Pulmonary artery endothelial cell (primary cell): ENCODE data around the gene METTL16. TPM values are rescaled to one million over a fixed set of nuclear protein-coding genes. Genes with fewer than 3 reads are reported as not detected.

Experiments used
- DNase-seq: peaks from one replicate; pipeline ENCODE4 v3.0.0-alpha.2; 2011; ENCODE audit warnings: low read depth, low spot score
- total RNA-seq: library from RNA; depleted of rRNA; stranded (reverse); fragments of >200 nt; gene quantifications from 2 replicates; pipeline ENCODE4 v1.2.3, GENCODE V29; 2014

The METTL16 gene
- total RNA-seq, 1 donor from 2014 or later = 12.7 TPM

DNA sequence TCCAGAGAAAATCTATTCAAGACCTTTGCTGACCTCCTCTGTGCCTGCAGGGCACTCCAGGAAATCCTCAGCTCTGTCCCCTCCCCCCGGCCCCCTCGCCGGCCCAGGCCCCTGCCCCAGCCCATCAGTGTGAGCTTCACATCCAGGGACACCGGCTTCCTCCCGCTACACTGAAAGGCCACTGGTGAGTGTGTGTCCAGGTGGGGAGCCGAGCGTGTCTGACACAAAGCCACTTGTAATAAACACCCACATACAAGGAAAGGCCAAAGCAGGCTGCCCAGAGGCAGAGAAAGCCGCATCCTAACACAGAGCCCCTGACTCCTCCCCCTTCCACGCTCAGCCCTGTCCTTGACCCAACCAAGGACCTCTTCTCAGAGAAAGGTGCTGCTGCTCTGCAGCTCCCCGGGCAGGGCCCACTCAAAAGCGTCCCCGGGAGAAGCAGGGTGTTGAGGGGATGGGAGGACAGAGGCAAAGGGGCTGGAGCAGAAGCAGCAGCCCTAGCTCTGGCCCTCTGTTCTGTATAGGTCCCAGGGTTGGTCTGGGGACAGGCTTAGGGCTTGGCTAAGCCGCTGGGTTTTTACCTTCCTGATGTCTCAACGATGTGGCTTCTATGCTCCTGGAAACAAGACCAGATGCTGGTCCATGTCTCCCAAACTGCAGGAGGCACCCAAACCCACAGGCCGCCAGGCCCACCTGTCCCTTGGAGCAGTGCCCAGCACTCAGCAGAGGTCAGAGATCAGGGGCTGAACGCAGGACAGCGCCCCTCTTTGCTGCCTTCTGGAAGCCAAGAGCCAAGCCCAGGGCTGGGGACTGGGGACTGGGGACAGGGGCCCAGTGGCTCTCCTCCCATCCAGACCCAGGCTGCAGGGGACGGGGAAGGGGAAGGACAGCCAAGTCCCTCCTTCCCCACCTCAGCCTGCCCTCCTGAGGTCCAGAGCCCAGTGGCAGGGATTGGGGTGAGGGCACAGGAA is 126.2 kb downstream of the METTL16 start:
- DNase-seq = no peak

DNA sequence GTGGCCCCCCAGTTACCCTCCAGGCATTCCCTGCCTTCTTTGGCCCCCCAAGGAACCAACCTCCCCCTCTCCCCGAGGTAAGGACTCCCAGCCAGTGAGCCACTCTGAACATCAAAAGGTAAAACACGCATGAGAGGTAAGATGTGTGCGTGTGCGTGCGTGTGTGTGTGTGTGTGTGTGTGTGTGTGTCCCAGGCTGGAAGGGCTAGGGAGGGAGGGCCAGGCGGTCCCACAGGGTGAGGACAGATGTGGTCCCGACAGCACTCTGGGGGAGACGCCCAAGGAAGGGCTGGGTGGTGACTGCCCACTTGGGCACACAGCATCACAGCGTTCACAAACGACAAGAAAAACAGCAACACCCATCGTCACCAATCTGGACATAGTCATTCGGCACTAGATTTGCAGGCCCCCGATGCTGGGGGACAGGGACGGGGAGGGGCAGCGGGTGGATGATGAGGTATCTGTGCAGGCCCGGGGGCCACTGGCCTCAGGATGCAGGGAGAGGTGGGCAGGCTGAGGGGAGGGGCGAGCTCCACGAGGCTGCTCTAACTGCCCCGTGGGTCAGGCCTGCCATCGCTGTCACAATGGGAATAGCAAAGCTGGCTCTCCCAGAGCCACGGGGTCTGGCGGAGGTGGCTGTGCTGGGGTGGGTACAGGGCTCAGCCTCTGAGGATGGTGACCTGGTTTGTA is 127.1 kb downstream of the METTL16 start:
- no peak for DNase-seq

DNA sequence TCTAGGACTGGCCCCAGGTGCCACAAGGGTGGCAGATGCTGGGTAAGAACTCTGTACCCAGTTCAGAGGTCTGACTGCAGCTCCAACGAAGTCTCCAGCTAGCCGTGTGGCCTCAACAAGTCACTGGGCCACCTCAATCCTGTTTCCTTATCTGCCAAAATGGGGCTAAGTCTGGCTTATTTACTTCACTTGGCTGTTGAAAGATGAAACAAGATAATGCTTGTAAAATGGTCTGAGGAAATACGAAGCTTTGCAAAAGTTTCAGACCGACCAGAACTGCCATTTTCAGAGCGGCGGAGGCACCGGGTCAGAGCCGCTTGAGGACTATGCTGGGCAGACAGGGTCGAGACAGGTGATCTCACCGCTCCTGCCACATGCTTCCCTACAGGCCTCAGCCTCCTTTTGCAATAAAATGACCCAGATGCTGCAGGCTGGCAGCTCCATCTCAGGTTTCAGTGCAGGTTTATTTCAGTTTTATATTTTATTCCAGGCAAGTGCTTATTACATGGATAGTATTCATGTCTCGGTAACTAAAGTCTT is 128.0 kb downstream of the METTL16 start:
- no peak for DNase-seq

DNA sequence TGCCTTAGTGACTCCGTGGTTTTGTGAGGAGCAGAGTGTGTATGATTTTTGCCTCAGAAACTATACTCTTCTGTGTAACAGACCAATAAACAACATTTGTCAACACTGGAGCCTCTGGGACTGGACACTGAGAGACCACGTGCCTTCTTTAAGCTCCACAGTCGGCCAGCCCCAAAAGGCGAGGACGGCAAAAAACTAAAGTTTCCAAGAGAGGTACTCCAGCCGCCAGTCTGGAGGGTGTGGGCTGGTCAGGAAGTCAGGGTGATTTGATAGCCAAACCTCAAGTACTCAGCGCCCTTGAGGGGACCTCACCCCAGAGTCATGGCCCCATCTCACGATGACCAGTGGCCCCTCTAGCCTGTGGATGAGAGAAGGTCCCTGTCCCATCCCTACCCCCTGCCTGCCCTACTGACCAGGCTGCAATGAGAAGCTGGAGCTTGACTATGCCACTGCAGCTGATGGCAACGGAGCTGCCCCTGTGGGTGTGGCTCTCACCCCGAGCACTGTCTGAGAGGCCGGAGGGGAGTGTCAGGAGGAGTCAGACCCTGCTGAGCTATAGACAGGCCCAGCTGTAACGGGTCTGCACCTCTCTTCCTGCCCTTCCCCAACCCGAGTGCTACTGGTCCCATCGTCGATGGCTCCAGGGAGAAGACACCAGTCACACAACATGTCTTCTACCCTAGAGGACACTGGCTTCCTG is 130.6 kb downstream of the METTL16 start:
- no peak for DNase-seq

DNA sequence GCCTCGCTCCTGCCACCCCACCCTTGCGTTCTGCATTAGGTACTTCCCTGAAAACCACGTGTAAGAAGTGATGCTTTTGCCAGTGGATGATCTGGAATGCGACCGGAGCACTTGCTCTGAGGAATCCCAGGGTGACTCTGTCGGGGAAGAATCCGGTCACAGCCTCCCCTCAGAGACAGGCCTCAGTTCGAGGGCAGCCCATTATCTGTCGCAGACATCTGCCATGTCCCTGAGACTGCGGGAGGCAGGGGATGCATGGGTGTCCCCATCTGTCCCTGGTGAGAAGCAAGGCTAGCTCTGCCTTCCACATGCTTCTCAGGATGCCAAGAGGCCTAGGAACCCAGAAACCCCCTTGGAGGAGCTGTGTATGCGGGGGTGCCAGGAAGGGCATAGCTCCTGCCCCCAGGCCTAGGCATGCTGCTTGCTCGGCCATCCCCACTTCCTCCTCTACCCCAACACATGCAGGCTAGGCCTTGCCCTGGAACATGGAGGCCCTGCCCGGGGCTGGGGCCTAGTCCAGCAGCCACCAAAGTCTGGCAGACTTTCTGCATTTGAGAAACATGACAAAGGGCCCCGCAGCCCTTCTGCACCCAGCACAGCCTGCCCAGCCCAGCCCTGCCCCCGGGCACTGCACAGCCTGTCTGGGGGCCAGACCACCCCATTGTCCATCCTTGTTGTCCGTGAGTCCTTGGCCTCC is 131.3 kb downstream of the METTL16 start:
- no peak for DNase-seq

DNA sequence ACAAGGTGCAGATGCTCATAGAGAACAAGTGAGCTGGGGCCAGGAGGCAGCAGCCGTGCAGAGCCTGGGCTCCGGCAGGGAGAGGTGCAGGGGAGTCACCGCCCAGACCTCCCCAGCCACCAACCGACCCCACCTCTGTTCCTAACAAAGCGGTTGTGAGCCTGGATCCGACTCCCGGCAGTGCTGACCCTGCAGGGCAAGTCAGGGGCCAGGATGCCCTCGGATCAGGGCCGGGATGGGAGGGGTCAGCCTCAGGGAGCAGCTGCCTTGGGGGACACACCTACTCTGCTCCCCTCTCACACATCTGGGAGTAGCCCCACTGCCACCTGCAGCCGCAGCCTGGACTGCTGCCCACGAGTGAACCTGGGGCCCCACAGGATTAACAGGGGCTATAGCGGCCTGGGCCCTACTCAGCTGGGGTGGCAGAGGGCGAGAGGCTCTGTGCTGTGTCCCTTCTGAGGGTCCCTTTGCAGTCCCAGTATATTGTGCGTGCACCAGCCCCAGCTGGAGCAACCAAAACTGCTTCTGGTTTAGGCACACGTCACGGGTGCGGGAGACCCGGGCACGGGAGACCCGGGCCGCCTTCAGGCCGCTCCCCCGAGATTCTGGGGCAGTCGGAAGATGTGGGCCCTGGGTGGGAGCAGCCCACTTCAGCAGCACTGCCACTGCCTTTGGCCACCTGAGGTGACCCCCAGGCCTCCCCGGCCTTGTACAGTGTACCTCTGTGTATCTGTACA is 132.0 kb downstream of the METTL16 start:
- DNase-seq = no peak

DNA sequence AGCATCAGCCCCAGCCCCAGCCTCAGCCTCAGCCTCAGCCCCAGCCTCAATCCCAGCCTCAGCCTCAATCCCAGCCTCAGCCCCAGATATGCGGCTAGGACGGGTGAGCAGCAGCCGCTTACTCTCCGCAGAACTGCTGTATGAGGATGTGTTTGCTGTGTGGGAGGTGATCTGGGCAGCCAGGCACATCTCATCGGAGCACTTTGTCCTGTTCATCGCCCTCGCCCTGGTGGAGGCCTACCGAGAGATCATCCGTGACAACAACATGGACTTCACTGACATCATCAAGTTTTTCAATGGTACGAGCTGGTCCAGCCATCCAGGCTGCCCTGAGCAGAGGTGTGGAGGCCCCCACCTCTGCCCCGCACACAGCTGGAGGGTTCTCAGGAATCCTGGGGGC is 132.8 kb downstream of the METTL16 start:
- no peak for DNase-seq

DNA sequence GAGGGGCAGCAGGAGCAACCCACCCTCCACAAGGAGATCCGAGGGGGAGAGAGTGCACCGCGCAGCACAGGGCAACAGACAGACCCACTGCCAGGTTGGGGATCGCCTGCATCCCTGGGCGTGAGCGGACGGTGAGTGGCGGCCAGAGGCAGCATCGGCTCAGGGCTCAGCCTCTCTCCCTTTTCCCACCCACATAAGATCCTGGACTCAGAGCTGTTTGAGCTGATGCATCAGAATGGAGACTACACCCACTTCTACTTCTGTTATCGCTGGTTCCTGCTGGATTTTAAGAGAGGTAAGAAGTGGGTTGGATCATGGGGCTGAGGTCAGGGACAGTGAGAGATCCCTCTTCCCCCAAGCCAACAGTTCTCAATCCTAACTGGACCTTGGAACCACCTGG is 134.0 kb downstream of the METTL16 start:
- no peak for DNase-seq

DNA sequence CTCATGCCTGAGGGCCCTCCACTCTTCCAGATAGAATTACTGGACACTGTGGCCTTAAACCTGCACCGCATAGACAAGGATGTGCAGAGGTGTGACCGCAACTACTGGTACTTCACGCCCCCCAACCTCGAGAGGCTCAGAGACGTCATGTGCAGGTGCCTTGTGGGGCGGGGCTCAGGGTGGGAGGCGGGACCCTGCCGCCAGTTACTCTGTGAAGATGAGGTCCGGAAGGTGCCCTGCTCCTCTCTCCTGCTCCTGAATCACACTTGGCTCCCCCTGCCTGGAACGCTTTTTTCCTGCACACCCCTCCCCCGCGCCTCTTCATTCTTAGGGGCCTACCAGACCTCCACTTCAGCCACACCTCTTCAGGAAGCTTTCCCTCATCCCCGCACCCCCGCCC is 135.6 kb downstream of the METTL16 start:
- DNase-seq = no peak

DNA sequence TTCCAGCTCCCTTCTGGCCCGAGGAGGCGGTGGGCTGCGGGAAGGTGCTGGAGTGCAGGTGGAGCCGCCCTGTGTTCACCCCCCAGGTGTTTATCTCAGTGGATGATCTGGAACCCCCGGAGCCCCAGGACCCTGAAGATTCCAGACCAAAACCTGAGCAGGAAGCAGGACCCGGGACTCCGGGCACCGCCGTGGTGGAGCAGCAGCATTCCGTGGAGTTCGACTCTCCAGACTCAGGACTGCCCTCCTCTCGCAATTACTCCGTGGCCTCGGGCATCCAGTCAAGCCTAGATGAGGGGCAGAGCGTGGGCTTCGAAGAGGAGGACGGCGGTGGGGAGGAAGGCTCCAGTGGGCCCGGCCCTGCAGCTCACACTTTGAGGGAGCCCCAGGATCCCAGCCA is 136.3 kb downstream of the METTL16 start:
- no peak for DNase-seq

DNA sequence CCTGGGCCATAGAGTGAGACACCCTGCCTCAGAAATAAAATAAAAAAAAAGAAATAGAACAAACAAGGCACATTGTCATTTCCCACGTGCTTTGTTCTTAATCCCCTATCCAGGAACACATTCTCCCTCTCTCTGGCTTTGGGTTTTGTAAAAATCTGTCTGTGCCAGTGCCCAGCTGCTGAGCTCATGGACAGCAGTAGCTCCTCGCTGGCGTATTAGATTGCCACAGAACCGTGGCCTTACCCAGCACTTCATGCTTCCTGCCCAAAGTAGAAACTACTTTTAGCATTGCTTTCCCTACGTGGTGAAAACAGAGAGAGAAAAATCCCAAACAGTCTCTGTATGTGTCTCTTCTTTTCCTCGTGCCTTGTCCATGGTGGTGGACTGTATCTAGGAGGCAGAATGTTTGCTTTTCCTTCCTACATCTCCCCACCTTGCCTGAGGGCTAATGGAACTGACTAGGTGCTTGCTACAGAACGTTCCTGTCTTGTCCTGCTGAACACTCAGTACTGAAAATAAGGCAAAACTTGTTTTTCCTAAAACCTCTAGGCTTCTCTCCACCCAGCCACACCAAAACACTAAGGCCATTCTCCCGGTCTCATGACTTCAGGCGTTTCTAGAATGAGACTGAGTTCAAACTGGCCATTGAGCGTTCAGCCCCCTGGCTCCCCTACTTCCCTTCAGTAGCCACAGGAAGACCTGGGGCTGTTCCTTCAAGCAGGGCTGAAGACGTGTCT is 137.0 kb downstream of the METTL16 start:
- no peak for DNase-seq

DNA sequence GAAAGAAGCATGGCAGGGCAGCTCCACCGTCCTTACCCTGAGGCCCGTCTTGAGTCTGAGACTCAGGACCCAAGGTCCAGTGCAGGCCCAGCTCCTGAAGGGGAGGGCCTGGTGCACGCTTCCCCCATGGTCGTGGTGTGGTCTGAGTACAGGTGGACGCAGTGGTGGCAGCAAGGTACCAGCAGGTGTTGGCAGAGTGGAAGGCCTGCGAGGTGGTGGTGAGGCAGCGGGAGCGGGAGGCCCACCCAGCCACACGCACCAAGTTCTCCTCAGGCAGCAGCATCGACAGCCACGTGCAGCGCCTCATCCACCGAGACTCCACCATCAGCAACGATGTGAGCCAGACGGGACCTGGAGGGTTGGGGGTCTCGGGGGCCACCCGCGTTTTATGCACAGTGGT is 138.5 kb downstream of the METTL16 start:
- no peak for DNase-seq

DNA sequence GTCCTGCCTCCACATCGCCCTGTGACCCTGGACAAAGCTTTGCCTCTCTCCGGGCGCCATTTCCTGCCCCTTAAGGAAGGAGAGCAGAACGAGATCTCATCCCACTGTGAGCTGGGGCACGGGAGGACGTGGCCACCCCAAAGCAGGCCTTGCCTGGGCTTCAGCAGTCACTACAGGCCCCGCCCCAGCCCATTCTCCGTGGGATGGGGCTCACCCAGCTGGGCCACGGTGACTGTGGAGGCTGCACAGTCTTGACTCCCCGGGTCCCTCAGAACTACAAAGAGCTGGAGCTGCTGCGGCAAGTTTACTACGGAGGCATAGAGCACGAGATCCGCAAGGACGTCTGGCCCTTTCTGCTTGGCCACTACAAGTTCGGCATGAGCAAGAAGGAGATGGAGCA is 139.0 kb downstream of the METTL16 start:
- no peak for DNase-seq

DNA sequence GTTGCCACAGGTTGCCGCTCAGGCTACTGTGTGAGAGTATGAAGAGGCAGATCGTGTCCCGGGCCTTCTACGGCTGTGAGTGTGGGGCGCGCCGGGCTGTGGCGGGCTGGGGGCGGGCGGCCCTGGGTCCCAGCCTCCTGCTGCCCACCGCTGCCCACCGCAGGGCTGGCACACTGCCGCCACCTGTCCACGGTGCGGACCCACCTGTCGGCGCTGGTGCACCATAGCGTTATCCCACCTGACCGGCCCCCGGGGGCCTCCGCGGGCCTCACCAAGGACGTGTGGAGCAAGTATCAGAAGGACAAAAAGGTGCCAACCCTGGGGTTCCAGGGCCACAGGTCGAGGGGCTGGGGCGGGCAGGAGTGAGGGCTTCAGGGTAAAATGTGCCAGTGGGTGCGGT is 139.5 kb downstream of the METTL16 start:
- no peak for DNase-seq

DNA sequence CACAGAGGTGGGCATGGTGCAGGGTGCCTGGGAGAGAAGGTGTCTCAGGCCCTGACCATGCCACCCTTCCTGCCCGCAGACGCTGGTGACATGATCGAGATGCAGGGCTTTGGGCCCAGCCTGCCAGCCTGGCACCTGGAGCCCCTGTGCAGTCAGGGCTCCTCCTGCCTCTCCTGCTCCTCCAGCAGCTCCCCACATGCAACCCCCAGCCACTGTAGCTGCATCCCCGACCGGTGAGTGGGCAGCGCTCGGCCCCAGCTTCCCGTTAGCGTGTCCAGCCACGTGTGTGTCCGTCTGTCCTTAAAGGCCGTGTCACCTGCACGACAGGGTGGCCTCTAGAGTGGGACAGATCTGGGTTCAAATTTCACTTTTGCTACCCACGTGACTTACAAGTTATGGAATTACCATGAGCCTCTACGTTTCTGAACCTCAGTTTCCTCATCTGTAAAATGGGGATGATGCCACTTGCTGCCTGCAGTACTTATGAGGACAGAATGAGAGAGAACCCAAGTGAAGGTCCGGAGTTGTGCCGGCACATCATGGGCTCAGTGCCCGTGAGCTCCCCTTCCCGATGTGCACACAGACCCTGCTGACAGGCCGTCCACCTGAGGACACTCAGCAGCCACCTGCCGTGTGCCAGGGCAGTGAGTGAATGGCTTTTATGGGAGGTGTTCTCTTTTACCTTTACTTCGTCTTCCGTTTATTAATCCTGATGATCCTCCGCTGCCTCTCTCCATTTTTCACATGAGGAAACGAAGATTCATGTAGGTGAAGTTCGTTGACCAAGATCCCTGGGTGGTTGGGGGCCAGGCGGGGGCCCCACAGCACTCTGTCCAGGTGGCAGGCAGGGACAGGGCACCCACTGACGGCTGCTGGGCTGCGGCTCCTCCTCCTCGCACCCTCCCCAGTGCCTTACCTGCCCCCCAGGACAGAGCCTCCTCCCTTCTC is 140.2 kb downstream of the METTL16 start:
- DNase-seq = no peak

DNA sequence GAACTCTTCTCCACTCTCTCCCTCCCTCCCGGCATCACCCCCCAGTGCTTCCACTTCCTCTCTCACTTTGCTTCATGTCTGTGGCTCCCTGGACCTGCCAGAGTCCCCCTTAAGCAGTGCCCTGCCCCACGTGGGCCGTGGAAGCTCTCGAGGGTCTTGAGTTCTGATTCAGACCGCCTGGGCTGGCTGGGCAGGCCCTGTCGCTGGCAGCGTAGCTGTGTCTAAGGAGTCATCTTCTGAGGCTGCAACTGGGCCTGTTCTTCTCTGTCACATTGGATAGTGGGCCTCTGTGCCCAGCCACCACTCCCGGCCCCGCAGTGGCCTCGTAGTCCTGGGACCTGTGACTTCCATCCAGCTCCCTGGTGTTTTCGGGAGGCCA is 141.5 kb downstream of the METTL16 start:
- no peak for DNase-seq

DNA sequence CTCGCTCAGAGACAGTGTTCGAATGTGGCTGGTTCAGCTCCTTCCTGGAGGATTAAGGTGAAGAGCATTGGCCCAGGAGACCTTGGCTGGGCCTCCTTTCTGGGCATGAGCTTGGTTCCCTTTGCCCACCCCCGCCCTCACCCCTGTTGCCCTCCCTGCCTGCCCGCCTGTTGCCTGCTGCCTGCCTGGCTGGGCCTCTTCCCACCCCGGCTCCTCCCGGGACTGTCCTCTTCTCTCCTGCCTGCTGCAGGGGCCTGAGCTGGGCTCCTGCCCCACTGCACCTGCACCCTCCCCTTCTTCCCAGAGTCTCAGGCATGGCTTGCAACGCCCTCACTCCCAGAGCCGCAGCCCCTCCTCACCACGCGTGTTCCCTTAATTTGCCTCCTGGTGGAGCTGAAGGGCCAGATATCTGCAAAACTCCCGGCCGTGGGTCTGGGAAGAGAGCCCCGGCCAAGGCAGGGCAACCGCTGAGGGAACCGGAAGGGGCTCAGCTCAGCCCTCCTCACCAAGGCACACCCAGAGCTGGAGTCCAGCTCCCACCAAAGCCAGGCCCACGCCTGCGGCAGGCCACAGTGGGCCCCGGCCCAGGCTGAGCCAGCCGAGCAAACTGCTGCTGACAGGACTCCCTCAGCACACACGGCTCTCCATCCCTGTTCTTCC is 142.0 kb downstream of the METTL16 start:
- no peak for DNase-seq

DNA sequence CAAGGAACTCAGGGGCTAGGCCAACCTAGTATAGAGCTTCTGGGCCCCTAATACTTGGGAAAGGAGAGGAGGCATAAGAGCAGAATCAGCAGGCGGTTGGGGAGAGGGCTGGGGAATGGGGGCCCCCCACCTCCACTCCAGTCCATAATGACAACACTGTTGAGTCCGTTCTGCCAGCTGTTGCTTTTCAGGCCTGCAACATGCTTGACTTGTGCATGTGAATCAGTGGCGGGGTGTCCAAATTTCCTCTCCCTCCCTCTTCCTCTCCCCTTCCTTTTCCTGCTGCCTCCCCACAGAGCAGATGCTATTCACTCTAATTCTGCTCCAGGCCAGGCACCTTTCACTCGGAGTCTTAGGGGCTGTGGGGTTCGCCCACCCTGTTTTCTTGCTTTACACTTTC is 142.6 kb downstream of the METTL16 start:
- DNase-seq = no peak
